ENCODE measurements around the gene AIMP2.
"Not testable (repeated sequence)": the region's sequence is repeated elsewhere in the genome, so short reads cannot be mapped to it uniquely, and the experiment has no call there.

Gene AIMP2

GRCh38 chr7:6008668-6009611 lies at the start of gene AIMP2, which contains the start of gene PMS2:
TSS of gene AIMP2 (plus strand) at chr7:6009272. CDS start at chr7:6009364, 92 bp downstream.
TSS of gene PMS2 (minus strand) at chr7:6009049. CDS start at chr7:6009019, 30 bp downstream.
- DNase-seq = peak; percentile 95

GRCh38 chr7:5963205-5963604 lies 45.9 kb upstream of the AIMP2 start:
- not testable (repeated sequence) for DNase-seq

- DNase-seq = not testable (repeated sequence)
Observed at GRCh38 chr7:5963810-5964209, 45.3 kb upstream of the AIMP2 start.

GRCh38 chr7:5970347-5970911 lies 38.6 kb upstream of the AIMP2 start, which contains the start of gene RSPH10B:
TSS of gene RSPH10B (minus strand) at chr7:5970689. CDS start at chr7:5967116, 3,573 bp downstream.
- DNase-seq = not testable (repeated sequence)

GRCh38 chr7:5973580-5973979 lies 35.5 kb upstream of the AIMP2 start:
- not testable (repeated sequence) for DNase-seq

GRCh38 chr7:5979680-5980314 lies 29.3 kb upstream of the AIMP2 start:
- DNase-seq = not testable (repeated sequence)

- not testable (repeated sequence) for DNase-seq
Observed at GRCh38 chr7:5987061-5987460, 22.0 kb upstream of the AIMP2 start.

- peak; percentile 61 for DNase-seq
Observed at GRCh38 chr7:5997210-5997808, 11.8 kb upstream of the AIMP2 start.

- no peak for DNase-seq
Observed at GRCh38 chr7:6007386-6007785, 1.7 kb upstream of the AIMP2 start.

GRCh38 chr7:6007835-6008590 lies 1.1 kb upstream of the AIMP2 start:
- DNase-seq = not testable (repeated sequence)

- not testable (repeated sequence) for DNase-seq
Observed at GRCh38 chr7:6010370-6010769, 1.3 kb downstream of the AIMP2 start.

GRCh38 chr7:6011541-6011940 lies 2.5 kb downstream of the AIMP2 start:
- no peak for DNase-seq

- DNase-seq = no peak
Observed at GRCh38 chr7:6012355-6013104, 3.5 kb downstream of the AIMP2 start.

- DNase-seq = no peak
Observed at GRCh38 chr7:6015917-6016652, 7.0 kb downstream of the AIMP2 start.

GRCh38 chr7:6016653-6016966 lies 7.5 kb downstream of the AIMP2 start:
- no peak for DNase-seq

- no peak for DNase-seq
Observed at GRCh38 chr7:6020371-6021286, 11.6 kb downstream of the AIMP2 start.

- no peak for DNase-seq
Observed at GRCh38 chr7:6022707-6023106, 13.6 kb downstream of the AIMP2 start.

- no peak for DNase-seq
Observed at GRCh38 chr7:6023974-6024435, 14.9 kb downstream of the AIMP2 start.

- DNase-seq = peak; percentile 68
Observed at GRCh38 chr7:6026011-6026819, 17.1 kb downstream of the AIMP2 start.

Measured in CD4-positive, alpha-beta T cell treated with Interleukin-4 for 4 hours (primary cell).